ENCODE measurements around the gene STS.

DNA sequence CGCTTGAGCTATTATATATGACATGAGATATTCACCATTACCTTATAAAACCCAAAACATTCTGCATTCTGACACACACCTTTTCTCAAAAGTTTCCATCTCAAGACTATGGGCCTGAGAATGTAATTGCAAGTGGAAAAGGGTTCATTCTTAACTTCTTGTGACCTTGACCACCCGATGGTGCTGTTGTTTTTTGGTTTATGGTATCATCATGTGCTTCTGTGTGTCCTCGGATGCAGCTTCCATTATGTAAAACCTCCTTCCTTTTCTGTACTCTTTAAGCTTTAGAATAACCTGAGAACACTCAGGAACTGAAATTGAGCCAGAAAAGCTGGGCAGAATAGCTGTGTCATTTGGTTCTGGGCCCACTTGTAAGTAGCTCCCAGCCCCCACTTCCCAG, 16.7 kb downstream of the STS start:
- no peak for TF ChIP-seq POLR2A (IDR thresholded peaks at IDR 0.05)
- TF ChIP-seq, protein P1, sequence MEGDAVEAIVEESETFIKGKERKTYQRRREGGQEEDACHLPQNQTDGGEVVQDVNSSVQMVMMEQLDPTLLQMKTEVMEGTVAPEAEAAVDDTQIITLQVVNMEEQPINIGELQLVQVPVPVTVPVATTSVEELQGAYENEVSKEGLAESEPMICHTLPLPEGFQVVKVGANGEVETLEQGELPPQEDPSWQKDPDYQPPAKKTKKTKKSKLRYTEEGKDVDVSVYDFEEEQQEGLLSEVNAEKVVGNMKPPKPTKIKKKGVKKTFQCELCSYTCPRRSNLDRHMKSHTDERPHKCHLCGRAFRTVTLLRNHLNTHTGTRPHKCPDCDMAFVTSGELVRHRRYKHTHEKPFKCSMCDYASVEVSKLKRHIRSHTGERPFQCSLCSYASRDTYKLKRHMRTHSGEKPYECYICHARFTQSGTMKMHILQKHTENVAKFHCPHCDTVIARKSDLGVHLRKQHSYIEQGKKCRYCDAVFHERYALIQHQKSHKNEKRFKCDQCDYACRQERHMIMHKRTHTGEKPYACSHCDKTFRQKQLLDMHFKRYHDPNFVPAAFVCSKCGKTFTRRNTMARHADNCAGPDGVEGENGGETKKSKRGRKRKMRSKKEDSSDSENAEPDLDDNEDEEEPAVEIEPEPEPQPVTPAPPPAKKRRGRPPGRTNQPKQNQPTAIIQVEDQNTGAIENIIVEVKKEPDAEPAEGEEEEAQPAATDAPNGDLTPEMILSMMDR (IDR thresholded peaks at IDR 0.05), result no peak

Data from body of pancreas (tissue), 4 donors.